PFSK-1 (cell line): Measurements from ENCODE around the gene BNC2.
A peak's percentile ranks its signal among the peaks of the same experiment; 100 is the strongest.

Source experiments
- FOXP2 ChIP-seq: optimal IDR thresholded peaks from 2 replicates; pipeline ENCODE3; 2011; ENCODE audit warnings: borderline replicate concordance, control low read depth, inconsistent platforms; ENCODE audit not compliant: insufficient read depth; ENCODE audit errors: extremely low read length, extremely low read depth
- POLR2AphosphoS5 ChIP-seq: IDR thresholded peaks from 2 replicates; pipeline ENCODE4 v1.6.1; 2012; ENCODE audit warnings: low read depth, mild to moderate bottlenecking, control low read depth, low read length, moderate library complexity
- SIN3A ChIP-seq: IDR thresholded peaks from 2 replicates; pipeline ENCODE4 v1.6.1; 2012; ENCODE audit warnings: mild to moderate bottlenecking, low read length, moderate library complexity, borderline replicate concordance; ENCODE audit not compliant: insufficient read depth
- TAF1 ChIP-seq: IDR thresholded peaks from 2 replicates; pipeline ENCODE4 v1.6.1; 2012; ENCODE audit warnings: low read length, control low read depth, borderline replicate concordance; ENCODE audit not compliant: insufficient read depth
- TF ChIP-seq, protein P1 (sequence below), 2 experiments: IDR thresholded peaks; 2 replicates each; pipeline versions ENCODE4 v1.6.1 to v1.8.0; 2011 to 2012; ENCODE audit warnings: low read depth in 2 of 2, low read length in 2 of 2, control low read depth in 1 of 2, inconsistent platforms in 1 of 2, mild to moderate bottlenecking in 1 of 2, moderate library complexity in 1 of 2; ENCODE audit not compliant: insufficient read depth in 1 of 2

BNC2 gene

DNA sequence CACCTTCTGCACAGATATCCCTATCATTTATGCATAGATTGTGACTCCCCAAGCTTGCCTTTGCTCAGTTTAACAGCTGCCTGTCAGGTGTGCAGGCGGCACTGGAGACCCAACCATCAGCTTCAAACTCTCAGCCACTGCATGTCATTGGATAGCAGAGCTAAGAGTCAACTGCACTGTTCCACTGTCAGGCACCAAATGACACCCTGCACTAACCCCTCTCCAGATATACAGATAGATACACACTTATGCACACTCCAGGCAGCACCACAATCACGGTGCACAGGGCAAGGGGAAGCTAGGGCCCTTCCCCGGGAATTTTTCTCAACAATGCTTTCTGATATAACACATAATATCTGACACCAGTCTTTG, 142.3 kb downstream of the BNC2 start:
- TF ChIP-seq FOXP2 = no peak
- TF ChIP-seq, protein P1, sequence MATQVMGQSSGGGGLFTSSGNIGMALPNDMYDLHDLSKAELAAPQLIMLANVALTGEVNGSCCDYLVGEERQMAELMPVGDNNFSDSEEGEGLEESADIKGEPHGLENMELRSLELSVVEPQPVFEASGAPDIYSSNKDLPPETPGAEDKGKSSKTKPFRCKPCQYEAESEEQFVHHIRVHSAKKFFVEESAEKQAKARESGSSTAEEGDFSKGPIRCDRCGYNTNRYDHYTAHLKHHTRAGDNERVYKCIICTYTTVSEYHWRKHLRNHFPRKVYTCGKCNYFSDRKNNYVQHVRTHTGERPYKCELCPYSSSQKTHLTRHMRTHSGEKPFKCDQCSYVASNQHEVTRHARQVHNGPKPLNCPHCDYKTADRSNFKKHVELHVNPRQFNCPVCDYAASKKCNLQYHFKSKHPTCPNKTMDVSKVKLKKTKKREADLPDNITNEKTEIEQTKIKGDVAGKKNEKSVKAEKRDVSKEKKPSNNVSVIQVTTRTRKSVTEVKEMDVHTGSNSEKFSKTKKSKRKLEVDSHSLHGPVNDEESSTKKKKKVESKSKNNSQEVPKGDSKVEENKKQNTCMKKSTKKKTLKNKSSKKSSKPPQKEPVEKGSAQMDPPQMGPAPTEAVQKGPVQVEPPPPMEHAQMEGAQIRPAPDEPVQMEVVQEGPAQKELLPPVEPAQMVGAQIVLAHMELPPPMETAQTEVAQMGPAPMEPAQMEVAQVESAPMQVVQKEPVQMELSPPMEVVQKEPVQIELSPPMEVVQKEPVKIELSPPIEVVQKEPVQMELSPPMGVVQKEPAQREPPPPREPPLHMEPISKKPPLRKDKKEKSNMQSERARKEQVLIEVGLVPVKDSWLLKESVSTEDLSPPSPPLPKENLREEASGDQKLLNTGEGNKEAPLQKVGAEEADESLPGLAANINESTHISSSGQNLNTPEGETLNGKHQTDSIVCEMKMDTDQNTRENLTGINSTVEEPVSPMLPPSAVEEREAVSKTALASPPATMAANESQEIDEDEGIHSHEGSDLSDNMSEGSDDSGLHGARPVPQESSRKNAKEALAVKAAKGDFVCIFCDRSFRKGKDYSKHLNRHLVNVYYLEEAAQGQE (IDR thresholded peaks at IDR 0.05; ENCODE audit: insufficient read depth in 1 of 2, low read depth in 2 of 2, low read length in 2 of 2) = no peak
- no peak for TF ChIP-seq SIN3A
- TF ChIP-seq POLR2AphosphoS5 = 0 out of 2 replicates have a peak, but pooled peaks have one; percentile 25
- peak; percentile 59; the same call in 1 of the 2 replicates for TF ChIP-seq TAF1

DNA sequence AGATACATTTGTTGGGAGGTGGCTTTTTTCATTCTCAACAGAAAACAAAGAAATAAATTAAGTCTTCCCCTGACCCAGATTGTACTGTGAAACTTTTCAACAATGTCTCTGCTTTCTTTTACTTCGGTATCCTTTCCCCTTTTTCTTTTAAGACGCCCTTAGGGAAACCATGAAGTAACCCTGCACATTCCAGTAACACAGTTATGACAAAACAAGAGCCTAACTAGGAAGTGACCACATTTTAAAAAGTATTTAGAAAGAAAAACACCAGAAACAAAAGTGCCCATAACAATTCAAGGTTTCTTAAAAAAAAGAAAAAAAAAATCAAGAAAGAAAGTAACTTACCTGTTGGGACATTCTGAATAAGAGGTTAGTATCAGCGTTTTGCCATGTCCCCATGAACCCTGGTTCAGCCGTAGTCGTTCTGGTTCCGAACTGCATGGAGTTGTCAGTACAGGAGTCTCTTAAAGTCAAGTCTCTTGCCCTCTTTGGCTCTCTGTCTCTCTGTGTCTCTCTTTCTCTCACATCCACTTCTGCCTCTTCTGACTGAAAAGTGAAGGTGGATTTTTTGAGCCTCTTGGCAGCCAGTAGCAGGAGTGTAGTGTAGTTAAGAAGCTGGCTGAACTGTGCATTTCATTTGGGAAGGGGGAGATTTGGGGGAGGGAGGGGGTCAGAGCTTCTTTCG, 142.9 kb downstream of the BNC2 start:
- no peak for TF ChIP-seq SIN3A
- TF ChIP-seq TAF1 = no peak
- no peak for TF ChIP-seq POLR2AphosphoS5

DNA sequence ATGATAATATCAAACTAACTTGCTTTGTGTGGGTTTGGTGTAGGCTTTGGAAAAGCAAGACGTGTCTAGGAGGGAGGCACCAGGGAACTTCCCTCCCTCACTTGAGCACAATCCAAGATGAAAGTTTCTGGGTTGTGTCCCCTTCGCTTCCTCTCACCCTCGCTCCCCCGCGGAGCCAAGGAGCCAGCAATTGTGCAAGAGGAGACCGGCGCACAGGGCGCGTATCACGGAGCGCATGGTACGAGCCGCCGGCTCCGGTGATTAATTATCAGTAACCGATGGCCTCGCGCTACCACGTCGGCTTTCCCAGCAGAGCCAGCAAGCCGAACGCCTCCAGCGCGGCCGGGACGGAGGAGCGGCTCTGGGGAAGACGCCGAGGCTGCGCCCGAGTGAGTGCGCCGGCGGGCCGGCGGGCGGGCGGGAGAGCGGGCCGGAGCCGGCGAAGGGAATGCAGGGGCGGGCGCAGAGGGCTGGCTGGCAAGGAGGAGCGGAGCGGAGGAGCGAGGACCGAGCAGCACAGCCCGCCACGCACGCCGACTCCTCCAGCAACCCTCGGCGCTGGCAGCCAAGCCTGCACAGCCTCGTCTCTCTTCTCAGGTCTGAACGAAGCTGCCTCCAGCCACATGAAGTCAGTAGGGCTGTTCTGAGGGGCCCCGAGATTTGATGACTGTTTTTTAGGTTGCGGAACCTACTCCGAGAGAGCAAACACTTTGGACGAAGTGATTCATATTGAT, 143.6 kb downstream of the BNC2 start:
- TF ChIP-seq TAF1 = peak; percentile 54; the same call in 1 of the 2 replicates
- TF ChIP-seq SIN3A = peak; percentile 71; the same call in 1 of the 2 replicates
- peak; percentile 36 for TF ChIP-seq FOXP2
- TF ChIP-seq POLR2AphosphoS5 = no peak

DNA sequence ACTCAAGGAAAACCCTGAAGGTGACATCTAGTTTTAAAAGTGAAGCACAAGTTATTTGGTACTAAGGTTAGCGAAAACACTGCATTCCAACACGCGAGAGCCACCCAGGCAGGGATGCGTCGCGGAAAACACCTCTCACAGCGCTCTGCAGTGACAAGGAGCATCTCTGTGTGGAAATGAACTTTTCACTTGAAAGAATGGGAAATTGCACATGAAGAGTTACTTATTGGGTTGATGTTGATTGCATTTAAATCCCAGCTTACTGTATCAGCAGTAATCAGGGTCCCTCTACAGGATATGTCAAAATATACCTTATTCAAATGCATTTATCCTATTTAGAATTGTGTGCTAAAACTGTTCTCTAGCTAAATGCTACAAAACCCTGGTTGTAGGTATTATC, 144.4 kb downstream of the BNC2 start:
- TF ChIP-seq POLR2AphosphoS5 (no peak), FOXP2 (no peak), TAF1 (no peak), SIN3A (no peak)
- TF ChIP-seq, protein P1 (IDR thresholded peaks at IDR 0.05; ENCODE audit: insufficient read depth in 1 of 2, low read depth in 2 of 2, low read length in 2 of 2) = no peak

DNA sequence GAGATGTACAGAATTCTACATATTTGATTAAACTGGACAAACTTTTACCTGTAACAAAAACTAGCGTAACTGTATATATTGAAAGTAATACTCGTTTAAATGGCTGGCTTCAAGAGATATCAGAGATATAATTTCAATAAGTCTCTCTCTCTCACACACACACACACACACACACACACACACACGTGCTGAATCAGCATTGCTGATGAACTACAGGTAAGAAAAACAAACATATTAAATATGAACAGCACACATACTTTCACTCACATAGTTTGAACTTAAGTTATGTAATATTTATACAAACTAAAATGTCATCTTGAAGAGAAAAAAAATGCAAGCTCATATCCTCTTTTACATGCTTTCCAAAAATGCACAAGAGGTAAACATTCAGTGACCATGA, 145.4 kb downstream of the BNC2 start:
- TF ChIP-seq, protein P1 (IDR thresholded peaks at IDR 0.05; ENCODE audit: insufficient read depth in 1 of 2, low read depth in 2 of 2, low read length in 2 of 2) = no peak
- no peak for TF ChIP-seq POLR2AphosphoS5

DNA sequence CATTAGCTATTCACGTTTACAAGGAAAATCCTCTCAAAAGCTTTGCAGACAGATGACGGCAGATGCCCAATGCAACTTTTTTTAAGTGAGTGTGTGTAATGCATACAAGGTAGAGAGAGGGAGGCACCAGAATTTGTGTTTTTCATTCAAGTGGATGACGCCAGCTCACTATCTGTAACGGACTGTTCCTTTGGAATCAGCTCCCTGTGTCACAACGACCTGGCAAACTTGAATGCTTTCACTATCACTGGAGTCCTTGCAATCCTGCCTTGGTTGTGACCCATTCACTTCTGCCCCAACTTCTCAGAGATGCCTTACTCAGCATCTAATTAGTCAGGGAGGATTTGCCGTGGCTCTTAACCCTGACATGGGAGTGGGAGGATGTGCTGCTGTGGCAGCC, 148.5 kb downstream of the BNC2 start:
- no peak for TF ChIP-seq SIN3A
- no peak for TF ChIP-seq TAF1
- no peak for TF ChIP-seq POLR2AphosphoS5
- TF ChIP-seq, protein P1 (IDR thresholded peaks at IDR 0.05; ENCODE audit: insufficient read depth in 1 of 2, low read depth in 2 of 2, low read length in 2 of 2) = no peak
- TF ChIP-seq FOXP2 = no peak
